OCI-LY3 (cell line): ENCODE data around the gene CLSTN1.

Source experiments
- CTCF ChIP-seq: fragments of 200-600, 300-600 bp; sonication (generic); IDR thresholded peaks from 2 replicates; pipeline ENCODE4 v1.5.1; 2014; ENCODE audit warnings: antibody characterized with exemption, low read length, low read depth
- EZH2phosphoT487 ChIP-seq: fragments of 200-600 bp; shearing (Covaris generic); IDR thresholded peaks from 2 replicates; pipeline ENCODE4 v1.6.1; 2018; ENCODE audit warnings: antibody characterized with exemption, mixed run types, low read depth

- no peak for TF ChIP-seq CTCF
- no peak for TF ChIP-seq EZH2phosphoT487
Measured at GRCh38 chr1:9723926-9724325, 99.8 kb downstream of the CLSTN1 start.
